Endodermal cell (in vitro differentiated cells): ENCODE data around the gene LTBP2. TPM values are rescaled to one million over a fixed set of nuclear protein-coding genes. Genes with fewer than 3 reads are reported as not detected.

Source experiments
- DNase-seq: peaks from one replicate; pipeline ENCODE4 v3.0.0-alpha.2; 2017
- H3K27ac ChIP-seq: 2 replicates; pipeline ENCODE4 v1.5.1; 2013; ENCODE audit warnings: mild to moderate bottlenecking, low read depth, low read length, moderate library complexity
- H3K27me3 ChIP-seq: 2 replicates; pipeline ENCODE4 v1.6.1; 2013; ENCODE audit warnings: mild to moderate bottlenecking, low read length, moderate library complexity; ENCODE audit not compliant: insufficient read depth, control insufficient read depth, poor library complexity, severe bottlenecking
- H3K36me3 ChIP-seq: 2 replicates; pipeline ENCODE4 v1.7.0; 2013; ENCODE audit warnings: mild to moderate bottlenecking, low read length, moderate library complexity; ENCODE audit not compliant: control insufficient read depth, insufficient read depth
- H3K4me1 ChIP-seq: one replicate; pipeline ENCODE4 v1.7.0; 2013; ENCODE audit warnings: low read length; ENCODE audit not compliant: control insufficient read depth, insufficient read depth
- H3K4me3 ChIP-seq: 2 replicates; pipeline ENCODE4 v1.5.1; 2013; ENCODE audit warnings: mild to moderate bottlenecking, low read length, moderate library complexity
- H3K9ac ChIP-seq: 2 replicates; pipeline ENCODE4 v1.6.1; 2013; ENCODE audit warnings: mild to moderate bottlenecking, low read length, moderate library complexity; ENCODE audit not compliant: poor library complexity, severe bottlenecking; ENCODE audit errors: extremely low read depth
- H3K9me3 ChIP-seq: 2 replicates; pipeline ENCODE4 v1.6.1; 2013; ENCODE audit warnings: mild to moderate bottlenecking, low read length, moderate library complexity; ENCODE audit not compliant: control insufficient read depth
- H3K27ac Mint-ChIP-seq: 2 replicates; pipeline ENCODE4 v1.8.0; 2020; ENCODE audit warnings: mixed read lengths
- H3K27me3 Mint-ChIP-seq: 2 replicates; pipeline ENCODE4 v1.8.0; 2021; ENCODE audit warnings: mild to moderate bottlenecking, mixed read lengths; ENCODE audit not compliant: insufficient read depth
- H3K36me3 Mint-ChIP-seq: 2 replicates; pipeline ENCODE4 v1.8.0; 2020; ENCODE audit warnings: low read depth, mixed read lengths
- H3K4me1 Mint-ChIP-seq: 2 replicates; pipeline ENCODE4 v1.8.0; 2020; ENCODE audit warnings: mixed read lengths
- H3K4me3 Mint-ChIP-seq: 2 replicates; pipeline ENCODE4 v1.8.0; 2020; ENCODE audit warnings: mild to moderate bottlenecking, moderate library complexity, mixed read lengths
- H3K9me3 Mint-ChIP-seq: 2 replicates; pipeline ENCODE4 v1.8.0; 2020; ENCODE audit warnings: mild to moderate bottlenecking, mixed read lengths
- WGBS, 2 experiments: methylation state at CpG; one replicate each; pipeline versions ENCODE4 v1.1.5 to v1.1.7; 2013; ENCODE audit warnings: missing lambda C conversion rate in 2 of 2, mixed read lengths in 1 of 2; ENCODE audit not compliant: insufficient coverage in 1 of 2, insufficient read length in 1 of 2; 5-methylcytosine and 5-hydroxymethylcytosine counted together
- total RNA-seq, 2 donors: library from RNA; stranded (reverse); fragmentation: NEBNext Ultra II Directional in 1 of 2; extraction: Animal tissue kit (Norgen Biotek cat#: 25700) in 1 of 2; gene quantifications; 2 replicates in 1 of 2; 3 replicates in 1 of 2; pipeline ENCODE4 v1.2.1, GENCODE V29; 2021
- TF ChIP-seq, protein P1 (sequence below): fragments of 200-600 bp; sonication (generic); conservative IDR thresholded peaks from 2 replicates; pipeline ENCODE4 v1.5.0; 2021; ENCODE audit warnings: antibody characterized with exemption, mild to moderate bottlenecking

LTBP2 gene
- total RNA-seq, 2 donors from 2014 or later = 1.7 to 2.9 TPM

DNA sequence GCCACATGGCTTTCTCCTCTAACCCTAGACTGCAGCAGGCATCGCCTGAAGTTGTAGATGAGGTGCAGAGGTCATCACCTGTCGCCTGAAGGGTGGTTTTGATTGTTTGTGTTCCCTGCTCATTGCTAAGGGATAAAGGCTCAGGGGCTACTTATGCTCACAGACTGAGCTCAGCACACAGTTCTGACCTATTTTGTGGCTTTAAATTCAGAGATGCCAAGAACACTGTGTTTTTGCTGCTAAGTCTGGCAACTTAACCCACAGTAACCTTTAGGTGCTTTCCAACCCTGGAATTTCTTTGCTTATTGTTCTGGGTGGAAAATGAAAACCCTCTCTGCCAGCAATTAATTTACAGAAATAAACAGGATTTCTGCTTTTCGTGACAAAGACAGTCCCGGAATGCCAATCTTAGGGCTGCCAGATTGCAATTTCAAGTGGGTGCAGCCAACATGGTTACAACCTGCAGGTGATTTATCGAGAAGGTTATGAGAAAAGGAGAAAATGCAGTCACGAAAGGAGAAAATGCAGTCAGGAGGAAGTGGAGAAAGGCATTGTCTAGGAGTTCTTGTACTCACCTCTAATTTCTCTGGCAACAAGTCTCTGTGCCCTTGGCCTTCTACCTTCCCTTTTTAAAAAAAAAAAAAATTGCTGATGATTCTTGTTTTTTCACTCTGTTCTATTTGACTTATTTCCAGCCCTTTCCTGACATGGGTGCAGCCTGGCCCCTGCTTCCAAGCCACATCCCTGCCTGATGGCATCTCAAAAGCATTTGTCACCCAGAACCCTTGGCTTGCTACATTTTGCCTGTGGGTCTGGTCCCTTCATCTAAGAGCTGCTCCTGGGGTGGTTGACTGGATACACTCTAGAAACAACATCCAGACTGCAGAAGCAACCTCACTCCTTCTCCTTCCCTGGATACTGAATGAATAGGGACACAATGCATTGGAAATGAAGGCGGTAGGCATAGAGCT is 142.2 kb downstream of the LTBP2 start:
- no peak overlapping the region for H3K4me3 ChIP-seq
- H3K27me3 Mint-ChIP-seq = no peaks in the 10 kb centered on the region
- H3K27ac ChIP-seq = no peak overlapping the region
- peaks cover 34% of the 10 kb centered on the region for H3K4me1 Mint-ChIP-seq
- H3K27ac Mint-ChIP-seq = peak overlapping the region; percentile 64
- peaks cover 31% of the 10 kb centered on the region for H3K36me3 ChIP-seq
- TF ChIP-seq, protein P1, sequence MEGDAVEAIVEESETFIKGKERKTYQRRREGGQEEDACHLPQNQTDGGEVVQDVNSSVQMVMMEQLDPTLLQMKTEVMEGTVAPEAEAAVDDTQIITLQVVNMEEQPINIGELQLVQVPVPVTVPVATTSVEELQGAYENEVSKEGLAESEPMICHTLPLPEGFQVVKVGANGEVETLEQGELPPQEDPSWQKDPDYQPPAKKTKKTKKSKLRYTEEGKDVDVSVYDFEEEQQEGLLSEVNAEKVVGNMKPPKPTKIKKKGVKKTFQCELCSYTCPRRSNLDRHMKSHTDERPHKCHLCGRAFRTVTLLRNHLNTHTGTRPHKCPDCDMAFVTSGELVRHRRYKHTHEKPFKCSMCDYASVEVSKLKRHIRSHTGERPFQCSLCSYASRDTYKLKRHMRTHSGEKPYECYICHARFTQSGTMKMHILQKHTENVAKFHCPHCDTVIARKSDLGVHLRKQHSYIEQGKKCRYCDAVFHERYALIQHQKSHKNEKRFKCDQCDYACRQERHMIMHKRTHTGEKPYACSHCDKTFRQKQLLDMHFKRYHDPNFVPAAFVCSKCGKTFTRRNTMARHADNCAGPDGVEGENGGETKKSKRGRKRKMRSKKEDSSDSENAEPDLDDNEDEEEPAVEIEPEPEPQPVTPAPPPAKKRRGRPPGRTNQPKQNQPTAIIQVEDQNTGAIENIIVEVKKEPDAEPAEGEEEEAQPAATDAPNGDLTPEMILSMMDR = no peak
- H3K36me3 Mint-ChIP-seq = peaks cover 33% of the 10 kb centered on the region
- WGBS, 2 experiments = 92 to 93% methylated on average over 4 to 7 of the region's 7 CpGs
- H3K4me3 Mint-ChIP-seq = no peak overlapping the region
- peak; percentile 9 for DNase-seq
- no peak overlapping the region for H3K9ac ChIP-seq
- no peaks in the 10 kb centered on the region for H3K27me3 ChIP-seq
- no peaks in the 10 kb centered on the region for H3K9me3 Mint-ChIP-seq
- H3K9me3 ChIP-seq = no peaks in the 10 kb centered on the region
- peaks cover 5% of the 10 kb centered on the region for H3K4me1 ChIP-seq

DNA sequence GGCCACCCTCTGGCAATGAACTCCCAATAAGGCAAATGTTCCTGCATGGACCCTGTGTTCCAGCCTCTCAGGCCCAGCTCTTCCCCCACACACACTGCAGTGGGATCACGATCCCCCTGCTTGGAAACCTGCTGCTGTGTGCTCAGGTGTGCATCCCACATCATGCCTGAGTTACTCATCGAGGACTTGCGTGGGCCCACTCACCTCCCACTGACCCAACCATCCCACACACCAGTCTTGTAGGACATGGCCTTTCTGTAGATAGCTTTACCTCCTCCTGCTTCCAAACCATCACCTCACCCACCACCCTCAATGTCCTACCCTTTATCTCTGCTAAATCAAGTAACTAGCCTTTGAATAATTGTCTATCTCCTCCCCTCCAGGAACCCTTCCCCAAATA is 143.5 kb downstream of the LTBP2 start:
- no peak overlapping the region for H3K4me3 Mint-ChIP-seq
- H3K27ac ChIP-seq = no peak overlapping the region
- DNase-seq = peak; percentile 19
- no peak overlapping the region for H3K9ac ChIP-seq
- peaks cover 18% of the 10 kb centered on the region for H3K36me3 ChIP-seq
- no peaks in the 10 kb centered on the region for H3K27me3 ChIP-seq
- no peaks in the 10 kb centered on the region for H3K27me3 Mint-ChIP-seq
- peaks cover 3% of the 10 kb centered on the region for H3K4me1 ChIP-seq
- peaks cover 34% of the 10 kb centered on the region for H3K4me1 Mint-ChIP-seq
- WGBS, 2 experiments = 96 to 97% methylated on average over 2 to 3 of the region's 3 CpGs
- TF ChIP-seq, protein P1 = no peak
- peaks cover 20% of the 10 kb centered on the region for H3K36me3 Mint-ChIP-seq
- no peak overlapping the region for H3K4me3 ChIP-seq
- no peaks in the 10 kb centered on the region for H3K9me3 Mint-ChIP-seq
- no peaks in the 10 kb centered on the region for H3K9me3 ChIP-seq
- H3K27ac Mint-ChIP-seq = no peak overlapping the region

GRCh38 chr14:74465335-74465734 is 146.7 kb downstream of the LTBP2 start:
- Histone ChIP-seq H3K4me3 (no peak overlapping the region), H3K36me3 (no peaks in the 10 kb centered on the region), H3K27ac (no peak overlapping the region), H3K9me3 (no peaks in the 10 kb centered on the region), H3K4me1 (peaks cover 3% of the 10 kb centered on the region), H3K27me3 (no peaks in the 10 kb centered on the region), H3K9ac (no peak overlapping the region)
- no peak for DNase-seq
- H3K27ac Mint-ChIP-seq = no peak overlapping the region
- H3K36me3 Mint-ChIP-seq = peaks cover 10% of the 10 kb centered on the region
- H3K9me3 Mint-ChIP-seq = no peaks in the 10 kb centered on the region
- TF ChIP-seq, protein P1 = no peak
- peaks cover 5% of the 10 kb centered on the region for H3K27me3 Mint-ChIP-seq
- H3K4me3 Mint-ChIP-seq = no peak overlapping the region
- WGBS, 2 experiments = 92% methylated on average over 2 of the region's 2 CpGs; no CpG with 5 or more reads in 1 of the 2 experiments
- peaks cover 18% of the 10 kb centered on the region for H3K4me1 Mint-ChIP-seq
